HG02981 (cell line): ENCODE results near the gene ERC2.
"Not testable (repeated sequence)": the region's sequence is repeated elsewhere in the genome, so short reads cannot be mapped to it uniquely, and the experiment has no call there.

ENCODE experiments used
- ATAC-seq: cut with Tn5 transposase; IDR thresholded peaks from one replicate; pipeline ENCODE4 v1.9.1; 2021; ENCODE audit warnings: mild to moderate bottlenecking, moderate library complexity; ENCODE audit not compliant: unreplicated experiment

Gene ERC2

DNA sequence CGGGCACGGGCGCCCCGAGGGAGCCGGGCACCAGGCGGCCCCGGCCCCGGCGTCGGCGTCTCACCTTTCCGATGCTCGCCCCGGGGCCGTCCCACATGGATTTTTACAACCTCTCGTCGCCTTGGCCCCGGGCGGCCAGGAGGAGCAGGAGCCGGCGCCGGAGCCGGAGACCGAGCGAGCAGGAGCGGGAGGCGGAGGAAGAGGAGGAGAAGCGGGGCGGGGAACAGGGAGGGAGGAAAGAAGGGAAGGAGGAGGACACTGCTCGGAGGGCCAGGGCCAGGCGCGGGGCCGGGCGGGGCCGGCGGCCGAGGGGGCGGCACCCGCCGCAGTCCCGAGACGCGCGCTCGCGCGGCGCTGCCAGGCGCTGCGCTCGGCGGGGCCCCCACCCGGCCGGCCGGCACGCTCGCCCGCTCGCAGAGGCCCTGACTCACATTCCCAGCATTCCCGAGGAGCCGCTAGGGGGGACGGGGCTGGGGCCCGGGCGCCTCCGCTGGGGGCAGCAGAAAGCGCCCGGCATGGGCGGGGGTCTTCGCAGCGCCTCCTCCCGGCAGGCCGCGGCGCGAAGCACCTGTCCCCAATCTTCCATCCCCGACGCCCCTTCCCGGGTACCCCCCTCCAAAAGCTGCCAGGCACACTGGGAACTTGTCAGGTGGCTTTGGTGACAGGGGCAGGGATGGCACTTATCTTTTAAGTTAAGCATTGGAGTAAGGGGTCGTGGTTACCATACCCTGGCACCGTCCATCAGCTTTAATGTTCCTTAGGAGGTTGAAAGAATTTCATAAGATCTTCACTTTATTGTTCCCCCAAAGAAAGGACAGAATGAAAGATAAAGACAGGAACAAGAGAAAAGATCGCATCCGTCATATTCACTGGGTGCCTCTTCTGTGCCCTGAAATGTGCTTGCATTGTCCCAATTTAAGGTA, at the start of gene ERC2:
Gene ERC2 (minus strand): TSS at position 284 of the 923 bp plus-strand sequence.
- no peak for ATAC-seq

DNA sequence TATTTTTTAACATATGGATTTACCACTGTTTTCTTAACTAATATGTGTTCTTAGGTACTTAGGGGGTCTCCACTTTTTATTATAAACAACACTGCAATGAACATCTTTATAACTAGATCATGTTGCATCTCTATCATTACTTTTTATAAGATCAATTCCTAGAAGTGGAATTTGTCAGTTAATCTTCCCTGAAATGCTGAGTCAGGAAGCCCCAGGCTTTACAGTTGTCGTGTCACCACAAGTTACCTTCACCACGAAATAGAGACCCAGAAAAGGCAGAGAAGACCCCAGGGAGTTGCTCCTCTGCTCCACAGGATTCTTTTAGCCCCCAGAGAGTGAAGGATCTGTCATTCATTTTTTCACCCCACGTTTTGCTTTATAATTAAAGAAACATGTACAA, 34.5 kb upstream of the ERC2 start:
- no peak for ATAC-seq

DNA sequence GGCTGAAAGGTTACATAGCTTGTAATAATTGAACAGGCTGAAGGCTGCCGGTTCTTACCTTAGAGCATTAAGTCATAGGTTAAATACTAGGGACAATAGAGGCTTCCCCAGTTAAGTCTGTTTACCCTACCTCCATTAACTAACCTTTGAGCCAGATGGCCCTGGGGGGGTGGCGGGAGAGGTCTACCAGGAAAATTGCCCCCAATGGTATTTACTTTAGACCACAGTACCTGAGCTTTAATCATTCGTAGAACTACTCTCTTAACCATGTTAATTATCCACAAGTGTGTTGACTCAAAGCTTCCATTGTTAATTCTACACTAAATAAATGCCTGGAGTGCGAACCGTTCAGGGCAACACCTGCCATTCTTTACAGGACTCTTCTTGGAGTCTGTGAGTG, 28.1 kb upstream of the ERC2 start:
- not testable (repeated sequence) for ATAC-seq

DNA sequence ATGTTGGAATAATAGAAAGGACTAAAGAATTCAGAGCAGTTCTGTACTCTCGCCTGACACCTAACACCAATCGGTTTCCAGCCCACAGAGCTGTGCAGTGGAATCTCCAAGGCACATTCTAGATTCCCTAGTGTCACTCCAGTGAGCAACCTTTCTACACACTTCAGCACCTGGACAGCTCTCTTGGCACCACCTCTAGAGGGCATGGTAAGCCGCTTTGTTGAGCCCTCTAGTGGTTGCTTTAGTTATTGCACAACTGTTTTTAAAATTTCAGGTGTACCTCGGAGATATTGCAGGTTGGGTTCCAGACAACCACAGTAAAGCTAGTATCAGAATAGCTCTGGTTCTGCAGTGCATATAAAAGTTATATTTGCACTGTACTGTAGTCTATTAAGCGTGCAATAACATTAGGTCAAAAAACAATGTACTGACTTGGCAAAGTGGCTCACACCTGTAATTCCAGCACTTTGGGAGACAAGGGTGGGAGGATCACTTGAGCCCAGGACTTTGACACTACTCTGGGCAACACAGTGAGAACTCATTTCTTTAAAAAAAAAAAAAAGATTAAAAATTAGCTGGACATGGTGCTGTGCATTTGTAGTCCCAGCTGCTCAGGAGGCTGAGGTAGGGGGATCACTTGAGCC, 26.5 kb upstream of the ERC2 start:
- ATAC-seq: peak; percentile 99

DNA sequence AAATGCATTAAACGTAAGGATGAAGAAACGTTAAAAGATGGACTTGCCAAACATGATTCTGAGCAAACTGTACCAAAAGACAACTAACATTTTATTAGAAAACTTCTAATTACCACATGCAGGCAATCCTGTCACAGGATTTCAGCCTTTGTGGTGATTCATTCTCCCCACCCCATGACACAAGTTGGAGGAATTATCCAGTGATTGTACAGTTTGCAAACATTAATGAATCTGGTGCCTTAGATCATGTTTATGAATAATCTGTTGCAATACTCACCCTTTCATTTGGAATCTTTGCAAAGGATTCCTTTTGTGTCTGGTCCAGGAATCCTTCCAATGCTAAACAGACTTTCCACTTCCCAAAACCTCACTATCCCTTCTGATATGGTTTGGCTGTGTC, 23.3 kb upstream of the ERC2 start:
- no peak for ATAC-seq

DNA sequence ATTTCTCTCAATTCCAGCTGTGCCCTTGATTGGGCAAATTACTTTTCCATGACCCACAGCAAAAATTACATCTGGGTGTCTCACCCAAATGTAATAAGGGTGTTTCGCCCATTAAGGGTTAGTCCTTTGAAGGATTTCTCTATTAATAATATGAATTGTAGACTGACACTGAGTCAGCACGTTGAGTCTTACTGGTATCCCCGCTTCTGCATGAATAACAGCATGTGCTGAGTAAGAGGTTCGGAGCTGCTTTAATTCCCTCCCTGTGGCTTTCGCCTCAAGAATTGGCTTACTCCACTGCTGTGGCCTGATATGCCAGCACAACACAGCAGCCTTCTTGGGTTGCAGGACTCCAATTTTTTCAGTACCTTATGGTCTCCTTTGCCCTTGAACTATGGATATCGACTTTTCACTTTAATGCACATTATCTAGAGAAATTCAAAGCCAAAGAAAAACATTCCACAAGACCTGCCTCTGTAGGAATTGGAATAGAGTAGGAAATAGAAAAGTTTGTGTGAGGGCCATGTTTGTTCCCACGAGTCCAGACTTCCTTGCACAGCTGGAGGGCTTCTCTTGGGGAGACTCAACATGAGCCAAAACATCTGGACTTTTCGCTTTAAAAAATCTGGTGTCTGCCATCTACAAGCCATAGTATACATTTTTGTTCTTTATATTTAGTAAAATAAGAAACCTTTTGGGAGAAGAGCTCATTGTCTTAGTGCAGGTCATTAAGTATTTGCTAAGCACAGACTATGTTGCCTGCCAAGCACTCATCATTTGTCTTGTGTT, 20.7 kb upstream of the ERC2 start:
- ATAC-seq: no peak

DNA sequence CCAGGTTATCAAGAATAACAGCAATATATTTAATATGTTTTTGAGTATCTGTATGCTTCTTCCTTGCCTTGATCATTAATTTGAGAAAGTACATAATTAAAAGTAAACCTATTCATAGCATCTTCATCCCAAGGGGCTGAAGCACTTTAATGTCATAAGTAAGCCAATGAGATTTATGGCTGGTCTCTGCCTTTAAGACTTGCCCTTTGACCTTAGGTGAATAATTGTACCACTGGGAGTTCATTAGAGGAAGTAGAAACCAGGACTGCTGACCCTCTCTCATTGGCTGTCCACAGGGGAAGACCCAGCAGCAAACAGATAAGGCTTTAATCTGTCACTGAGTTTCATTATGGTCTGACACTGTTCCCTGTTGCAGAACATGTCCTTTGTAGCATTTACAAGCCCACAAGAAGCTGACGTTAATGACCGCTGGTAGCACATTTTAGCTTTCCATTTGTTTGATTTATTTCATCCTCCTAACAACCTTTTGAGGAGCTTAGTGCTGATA, 16.3 kb upstream of the ERC2 start:
- no peak for ATAC-seq

DNA sequence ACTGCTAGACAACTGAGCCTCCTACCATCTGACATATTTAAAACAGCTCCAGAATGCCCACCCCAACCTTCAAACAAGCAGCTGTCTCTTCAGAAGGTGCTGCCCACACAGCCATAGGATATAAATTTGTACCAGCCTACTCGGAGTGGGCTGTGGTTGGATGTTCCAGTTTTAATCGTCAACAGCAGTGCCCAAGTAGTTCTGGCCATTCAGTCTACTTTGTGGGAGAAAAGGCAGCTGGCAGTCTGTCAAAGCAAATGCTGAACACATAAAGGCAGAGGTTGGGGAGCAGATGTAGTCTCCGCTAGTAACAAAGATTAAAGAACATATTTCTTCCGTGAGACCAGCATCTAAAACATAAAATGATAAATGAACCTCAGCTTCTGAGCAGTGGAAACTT, 15.9 kb upstream of the ERC2 start:
- ATAC-seq: no peak

DNA sequence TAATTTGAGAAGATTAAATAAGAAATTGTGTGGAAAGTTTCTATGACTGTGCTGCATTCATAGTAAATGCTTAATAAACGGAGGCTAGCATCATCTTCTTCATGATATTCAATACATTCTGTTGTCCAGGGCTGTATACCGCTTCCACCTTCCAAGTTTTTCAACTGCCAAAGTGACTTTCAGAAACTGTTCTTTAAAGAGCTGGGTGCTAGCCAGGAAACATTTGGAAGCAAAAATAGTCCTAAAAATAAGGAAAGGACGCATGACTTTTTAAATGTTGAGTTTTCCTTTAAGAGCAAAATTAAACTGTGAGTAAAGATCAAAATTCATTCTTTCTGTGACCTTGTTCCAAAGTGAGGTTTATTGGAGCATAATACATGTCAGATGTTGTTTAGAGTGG, 9.4 kb upstream of the ERC2 start:
- ATAC-seq: no peak

DNA sequence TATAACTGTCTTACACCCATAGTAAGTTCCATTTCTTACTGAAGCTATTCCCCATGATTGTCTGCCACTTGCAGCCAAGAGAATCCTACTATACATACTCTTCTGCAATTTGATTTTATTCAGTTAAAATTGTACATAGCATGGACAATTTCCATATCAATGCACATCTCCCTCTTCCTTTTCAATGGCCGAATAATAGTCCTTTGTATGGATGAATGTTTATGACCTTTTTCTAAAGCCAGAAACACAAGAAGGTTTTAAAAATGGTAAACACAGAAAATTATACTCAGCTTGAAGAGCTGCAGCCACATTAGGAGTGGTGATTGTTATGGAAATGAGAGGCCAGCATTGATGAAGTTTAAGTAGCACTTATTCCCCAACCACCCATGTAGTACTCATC, 8.5 kb upstream of the ERC2 start:
- ATAC-seq: no peak

DNA sequence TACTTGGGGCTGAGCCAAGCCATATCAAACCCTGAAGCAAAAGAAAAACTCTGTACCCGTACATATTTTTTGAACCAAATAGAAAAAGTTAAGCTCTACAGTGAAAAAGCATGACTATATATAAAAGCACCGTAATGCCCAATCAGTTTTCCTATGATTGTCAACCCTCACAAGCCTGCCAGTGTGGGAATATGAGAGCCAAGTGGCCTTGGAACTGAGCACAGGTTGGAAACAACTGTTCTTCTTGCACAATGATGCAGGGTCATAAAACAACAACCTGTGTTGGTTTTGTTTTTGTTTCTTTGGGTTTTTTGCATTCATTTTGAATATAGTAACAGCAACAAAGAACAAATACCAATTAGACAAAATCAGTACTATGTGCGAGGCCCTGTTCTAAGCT, 3.5 kb upstream of the ERC2 start:
- ATAC-seq: no peak

DNA sequence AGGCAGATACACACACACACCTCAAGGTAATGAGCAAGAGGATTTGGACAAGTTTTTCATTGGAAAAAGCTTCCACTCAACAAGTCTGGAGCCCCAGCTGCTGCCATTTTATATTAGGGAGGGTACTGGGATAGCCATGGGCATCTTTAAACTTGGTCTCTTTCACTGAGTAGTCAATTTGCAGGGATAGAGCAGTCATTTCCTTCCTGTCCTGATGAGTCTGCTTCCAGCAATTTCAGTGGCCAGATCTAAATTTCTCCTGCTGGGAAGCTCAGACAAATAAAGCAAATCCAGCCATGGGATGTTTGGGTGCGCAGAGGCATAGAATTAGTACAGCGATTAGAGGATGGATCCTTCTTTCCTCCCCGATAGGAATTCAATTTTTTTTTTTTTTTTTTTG, 874 bp upstream of the ERC2 start:
- no peak for ATAC-seq

DNA sequence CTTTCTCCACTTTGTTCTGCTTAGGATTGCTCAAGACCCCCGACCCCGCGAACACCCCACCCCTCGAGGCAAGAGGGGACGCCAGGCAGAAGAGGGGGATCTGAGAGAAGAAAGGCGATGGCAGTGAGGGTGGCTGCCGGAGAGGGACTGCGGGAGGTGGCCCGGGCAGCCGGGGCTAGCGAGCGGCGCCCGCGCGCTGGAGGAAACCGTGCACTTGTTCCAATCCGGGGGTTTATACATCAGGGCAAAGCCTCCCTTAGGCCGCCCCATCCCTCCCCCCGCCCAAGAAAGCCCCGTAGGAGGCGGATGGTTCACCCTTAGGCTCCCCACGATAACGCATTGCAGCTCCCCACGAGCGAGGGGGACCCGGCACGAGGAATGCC, 475 bp downstream of the ERC2 start:
- ATAC-seq: no peak

DNA sequence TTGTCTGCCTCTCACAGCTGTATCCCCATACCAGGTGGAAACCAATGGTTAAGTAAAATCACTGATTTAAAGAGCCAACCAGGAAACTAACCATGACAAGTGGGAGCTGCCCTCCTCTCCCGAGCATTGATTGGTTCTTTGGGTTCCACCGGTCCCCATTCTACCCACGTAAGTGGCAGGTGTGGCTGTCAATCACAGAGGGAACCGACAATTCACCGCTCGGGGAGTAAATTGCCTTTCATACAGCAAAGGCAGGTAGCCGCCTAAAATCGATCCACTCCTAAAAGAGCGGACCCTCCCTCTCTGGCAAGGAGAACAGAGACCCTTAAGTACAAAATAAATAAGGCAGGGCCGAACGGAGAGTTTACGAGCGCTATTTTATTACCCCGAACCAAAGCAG, 1.2 kb downstream of the ERC2 start:
- ATAC-seq: no peak

DNA sequence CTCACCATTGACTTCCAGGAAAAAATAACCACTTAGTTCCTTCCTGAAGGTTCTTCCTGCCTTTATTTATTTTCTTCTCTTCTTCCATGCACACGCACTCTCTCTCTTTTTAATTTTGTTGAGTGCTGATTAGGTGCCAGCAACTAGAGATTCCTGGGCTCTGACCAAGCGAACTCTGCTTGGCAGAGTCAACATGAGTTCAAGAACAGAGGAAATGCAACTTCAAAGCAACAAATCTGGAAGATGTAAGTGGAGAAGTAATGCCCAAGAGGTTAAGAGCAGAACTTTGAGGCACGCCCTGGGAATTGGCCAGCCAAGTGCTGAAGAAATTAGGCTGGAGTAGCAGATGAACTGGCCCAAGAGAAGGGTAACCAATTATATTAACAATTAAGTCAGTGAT, 8.5 kb downstream of the ERC2 start:
- no peak for ATAC-seq

DNA sequence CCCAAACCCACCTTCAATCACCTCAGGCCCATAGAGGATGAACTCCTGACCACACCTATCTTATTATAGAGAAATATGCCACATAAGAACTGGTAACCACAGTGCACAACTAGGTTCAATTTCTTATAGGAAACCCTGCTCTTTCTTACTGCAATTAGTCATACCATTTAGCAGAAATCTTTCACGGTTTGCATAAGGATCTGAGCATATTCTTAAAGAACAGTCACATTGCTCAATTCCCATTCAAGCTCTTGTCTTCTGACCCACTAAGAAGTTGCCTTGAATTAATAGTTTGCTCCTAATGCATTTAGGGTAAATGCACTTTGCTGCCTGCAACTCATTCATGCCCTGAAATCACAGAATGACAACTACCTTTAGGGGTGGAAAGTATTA, 9.2 kb downstream of the ERC2 start:
- no peak for ATAC-seq

DNA sequence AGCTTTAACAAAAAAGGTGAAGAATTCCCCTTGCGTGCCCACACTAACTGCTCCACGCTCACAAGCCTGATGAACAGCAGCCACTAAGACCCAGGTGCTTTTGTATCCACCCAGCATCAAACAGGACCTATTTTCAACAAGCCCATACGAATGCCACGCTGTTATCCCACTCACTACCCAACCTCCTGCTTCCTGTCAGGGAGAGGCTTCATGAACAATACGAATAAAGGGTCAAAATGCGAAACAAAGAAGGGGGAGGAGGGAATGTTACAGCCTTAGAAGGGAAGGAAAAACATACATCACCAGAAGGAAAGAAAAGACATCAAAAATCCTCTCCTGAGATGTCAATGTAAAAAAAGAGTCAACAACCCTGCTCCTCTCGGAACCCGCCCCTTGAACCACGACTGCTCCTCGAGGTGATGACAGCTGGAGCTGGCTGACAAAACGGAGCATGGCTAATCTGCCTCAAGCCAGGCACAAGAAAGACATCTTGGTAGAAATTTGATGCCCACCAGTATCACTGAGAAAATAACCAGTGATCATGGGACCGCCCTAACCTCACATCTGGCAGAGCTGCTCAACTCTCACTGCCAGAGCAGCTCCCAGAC, 9.7 kb downstream of the ERC2 start:
- ATAC-seq: no peak

DNA sequence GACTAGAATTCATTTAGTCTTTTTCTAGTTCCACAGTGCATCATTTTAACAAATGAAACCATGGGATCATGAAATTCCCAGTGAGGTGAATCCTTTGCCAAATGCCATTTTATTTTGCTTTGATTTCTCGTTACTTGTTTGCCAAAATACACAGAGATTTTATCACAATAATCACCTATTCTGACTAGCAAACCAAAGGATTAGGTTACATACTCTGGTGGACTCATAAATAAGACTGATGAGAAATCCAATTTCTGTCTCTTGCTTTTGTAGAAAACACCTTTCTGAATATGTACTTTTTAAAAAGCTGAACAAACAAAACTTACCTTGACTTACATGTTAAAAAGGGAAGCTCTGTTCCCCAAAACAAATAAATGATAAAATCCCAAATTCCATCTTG, 12.2 kb downstream of the ERC2 start:
- no peak for ATAC-seq

DNA sequence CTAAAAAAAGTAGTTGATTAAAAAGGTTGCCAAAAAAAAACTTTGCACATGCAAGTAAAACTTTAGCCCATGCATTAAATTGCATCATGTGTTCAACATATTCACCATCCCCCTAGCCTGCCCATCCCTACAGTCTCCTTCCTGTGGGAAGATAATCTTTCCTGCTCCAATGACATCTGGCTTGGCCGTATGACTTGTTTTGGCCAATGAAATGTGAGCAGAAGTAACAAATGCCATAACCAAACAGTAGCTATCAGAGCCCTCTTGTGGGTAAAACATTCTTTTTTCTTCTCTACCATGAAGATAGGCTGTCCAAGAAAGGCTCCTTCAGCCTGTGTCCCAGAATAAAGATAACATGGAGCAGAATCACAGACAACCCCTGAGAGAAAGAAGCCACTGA, 15.3 kb downstream of the ERC2 start:
- ATAC-seq: no peak

DNA sequence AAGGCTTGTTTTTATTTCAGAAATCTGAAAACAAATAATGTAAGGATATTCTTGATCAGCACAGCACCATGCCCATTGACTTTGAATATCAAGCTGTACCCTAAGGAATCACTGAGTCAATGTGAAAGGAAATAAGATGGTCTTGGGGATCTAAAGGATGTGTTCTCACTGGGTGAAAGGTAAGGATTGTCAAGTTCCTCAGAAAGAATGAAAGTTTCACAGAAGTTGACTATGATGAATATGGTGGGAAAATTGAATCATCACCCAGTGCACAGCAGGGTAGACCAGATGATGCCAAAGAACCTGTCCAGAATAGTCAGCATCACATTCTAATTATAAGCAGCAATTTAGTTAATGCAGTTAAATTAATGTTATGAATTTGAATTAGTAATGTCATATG, 16.2 kb downstream of the ERC2 start:
- no peak for ATAC-seq

DNA sequence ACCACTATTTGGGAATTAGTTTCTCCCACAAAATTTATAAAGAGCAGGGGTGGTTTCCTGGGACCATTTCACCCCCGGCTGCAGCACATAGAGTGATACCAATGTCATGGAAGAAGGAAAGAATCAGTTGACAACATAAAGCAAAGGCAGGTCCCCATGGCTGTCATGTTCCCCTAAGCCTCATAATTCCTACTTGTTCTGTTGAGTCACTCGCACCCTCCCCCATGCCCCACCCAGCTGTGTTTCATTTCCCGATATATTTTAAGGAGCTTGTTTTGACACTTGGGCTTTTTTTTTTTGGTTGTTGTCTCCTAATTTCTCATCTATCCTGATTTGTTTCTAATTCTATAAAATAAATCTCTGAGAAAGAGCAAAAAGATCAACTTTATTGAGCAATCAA, 24.9 kb downstream of the ERC2 start:
- ATAC-seq: no peak
